NCI-H345 treated with DMSO at 0.1 percent for 48 hours (cell line): ENCODE data around the gene HRCT1.
"Not testable (repeated sequence)": the region's sequence is repeated elsewhere in the genome, so short reads cannot be mapped to it uniquely, and the experiment has no call there.

Experiments used
- DNase-seq: peaks from one replicate; lab custom pipeline; 2025; ENCODE audit not compliant: unreplicated experiment; lab: John Stamatoyannopoulos, UW

Gene HRCT1

DNA sequence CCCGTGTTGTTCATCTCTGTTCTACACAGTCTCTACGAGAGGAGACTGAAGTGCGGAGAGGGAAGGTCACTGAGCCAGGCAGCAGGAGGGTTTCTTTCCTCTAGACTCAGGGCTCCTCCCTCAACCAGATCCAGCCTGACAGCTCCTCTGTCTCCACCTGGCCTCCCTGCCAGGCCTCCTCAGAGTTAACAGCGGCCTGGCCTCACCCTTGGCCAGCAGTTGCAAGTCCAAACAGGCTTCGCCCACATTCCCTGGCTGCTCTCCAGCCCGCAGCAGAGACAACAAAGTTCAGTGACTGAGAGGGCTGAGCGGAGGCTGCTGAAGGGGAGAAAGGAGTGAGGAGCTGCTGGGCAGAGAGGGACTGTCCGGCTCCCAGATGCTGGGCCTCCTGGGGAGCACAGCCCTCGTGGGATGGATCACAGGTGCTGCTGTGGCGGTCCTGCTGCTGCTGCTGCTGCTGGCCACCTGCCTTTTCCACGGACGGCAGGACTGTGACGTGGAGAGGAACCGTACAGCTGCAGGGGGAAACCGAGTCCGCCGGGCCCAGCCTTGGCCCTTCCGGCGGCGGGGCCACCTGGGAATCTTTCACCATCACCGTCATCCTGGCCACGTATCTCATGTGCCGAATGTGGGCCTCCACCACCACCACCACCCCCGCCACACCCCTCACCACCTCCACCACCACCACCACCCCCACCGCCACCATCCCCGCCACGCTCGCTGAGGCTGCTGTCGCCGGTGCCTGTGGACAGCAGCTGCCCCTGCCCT is at the start of gene HRCT1:
TSS of gene HRCT1 (plus strand) at position 291 of the 768 bp plus-strand sequence. CDS start at position 377, 86 bp downstream.
- DNase-seq: peak; percentile 25

DNA sequence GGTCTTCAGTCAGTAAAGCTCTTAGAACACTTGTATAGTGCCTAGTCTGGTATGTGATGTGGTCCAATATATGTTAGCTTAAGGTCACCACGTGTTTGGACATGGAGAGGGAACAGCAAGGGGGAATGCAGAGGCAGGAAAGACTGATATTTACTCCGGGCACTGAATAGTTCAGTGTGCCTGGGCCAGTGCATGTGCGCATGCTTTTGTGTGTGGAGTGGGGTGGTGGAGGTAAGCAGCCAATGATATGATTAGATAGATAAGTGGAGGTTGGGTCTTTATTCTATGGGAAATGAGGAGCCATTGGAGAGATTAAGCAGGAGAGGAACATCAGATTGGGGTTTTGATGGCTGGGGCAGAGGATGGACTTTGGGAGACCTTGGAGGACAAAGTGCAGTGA is 49.8 kb upstream of the HRCT1 start:
- DNase-seq: no peak

DNA sequence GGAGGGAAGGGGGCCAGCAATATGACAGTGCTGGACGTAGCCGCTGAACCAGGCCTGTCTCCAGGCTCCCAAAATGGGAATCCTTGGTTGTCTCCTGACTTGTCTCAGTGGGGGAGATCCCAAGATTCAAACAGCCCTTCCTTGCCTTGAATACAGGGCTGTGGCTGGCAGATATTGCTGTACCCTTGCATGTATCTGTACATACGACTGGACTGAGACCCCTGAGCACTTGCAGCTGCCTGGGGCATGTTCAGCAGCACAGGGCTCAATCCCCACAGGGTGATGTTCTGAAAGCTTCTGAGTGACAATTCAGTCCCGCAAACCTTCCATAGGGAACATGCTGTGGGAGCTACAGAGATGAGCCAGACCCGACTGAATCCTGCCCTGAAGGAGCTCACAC is 49.1 kb upstream of the HRCT1 start:
- no peak for DNase-seq

DNA sequence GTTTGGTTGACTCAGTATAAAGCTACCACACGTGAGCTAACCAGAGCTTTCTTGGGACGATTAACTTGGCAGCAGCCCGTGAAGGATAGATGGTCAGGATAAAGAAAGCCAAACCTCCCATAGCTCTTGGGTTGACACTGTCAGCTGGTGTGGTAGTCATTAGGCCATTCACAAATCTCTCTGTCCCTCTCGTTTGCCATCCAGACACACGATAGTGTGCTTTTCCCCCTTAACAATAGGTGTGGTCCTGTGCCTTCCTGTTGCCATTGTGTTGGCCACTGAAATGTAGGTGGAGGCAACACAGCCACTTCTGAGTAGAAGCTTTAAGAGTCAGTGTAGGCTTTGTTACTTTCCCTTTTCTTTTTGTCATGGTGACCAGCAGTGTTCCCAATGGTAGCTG is 47.5 kb upstream of the HRCT1 start:
- no peak for DNase-seq

DNA sequence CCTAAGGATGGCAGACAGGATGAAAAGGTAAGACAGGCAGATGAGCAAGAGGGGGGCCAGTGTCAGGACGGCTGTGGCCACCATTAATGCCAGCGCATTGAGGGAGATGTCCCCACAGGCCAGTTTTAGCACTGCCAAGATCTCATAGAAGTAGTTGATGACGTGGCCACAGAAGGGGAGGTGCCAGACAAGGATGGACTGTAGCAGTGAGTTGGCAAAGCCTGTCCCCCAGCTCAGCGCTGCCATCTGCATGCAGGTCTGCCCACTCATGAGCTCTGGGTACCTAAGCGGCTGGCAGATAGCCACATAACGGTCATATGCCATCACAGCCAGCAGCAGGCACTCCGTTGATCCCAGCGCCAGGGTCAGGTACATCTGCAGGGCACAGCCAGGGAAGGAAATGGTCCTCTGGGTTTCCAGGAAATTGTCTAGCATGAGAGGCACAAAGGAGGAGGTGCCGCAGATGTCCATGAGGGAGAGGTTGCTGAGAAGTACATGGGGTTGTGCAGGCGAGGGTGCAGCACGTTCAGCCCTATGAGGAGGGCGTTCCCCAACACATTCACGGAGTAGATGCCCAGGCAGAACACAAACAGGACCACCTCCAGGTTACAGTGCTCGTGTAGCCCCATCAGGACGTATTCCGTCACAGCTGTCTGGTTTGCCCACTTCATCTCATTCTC is 46.6 kb upstream of the HRCT1 start:
- no peak for DNase-seq

DNA sequence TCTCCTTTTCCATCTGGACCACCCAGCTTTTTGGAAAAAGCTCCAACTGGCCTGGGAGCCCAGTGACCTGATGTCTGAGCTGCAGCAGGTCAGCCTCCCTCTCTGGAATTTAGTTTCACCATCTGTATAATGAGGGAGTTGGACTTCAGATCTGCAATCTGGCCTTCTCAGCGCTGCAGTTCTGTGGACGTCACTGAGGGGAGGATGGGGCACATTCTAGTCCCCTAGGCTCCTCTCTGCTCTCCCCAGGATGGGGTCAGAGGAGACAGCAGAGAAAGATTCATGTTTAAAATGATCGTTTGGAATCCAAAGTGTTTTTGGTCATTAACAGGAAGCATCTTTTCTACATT is 46.0 kb upstream of the HRCT1 start:
- DNase-seq: no peak

DNA sequence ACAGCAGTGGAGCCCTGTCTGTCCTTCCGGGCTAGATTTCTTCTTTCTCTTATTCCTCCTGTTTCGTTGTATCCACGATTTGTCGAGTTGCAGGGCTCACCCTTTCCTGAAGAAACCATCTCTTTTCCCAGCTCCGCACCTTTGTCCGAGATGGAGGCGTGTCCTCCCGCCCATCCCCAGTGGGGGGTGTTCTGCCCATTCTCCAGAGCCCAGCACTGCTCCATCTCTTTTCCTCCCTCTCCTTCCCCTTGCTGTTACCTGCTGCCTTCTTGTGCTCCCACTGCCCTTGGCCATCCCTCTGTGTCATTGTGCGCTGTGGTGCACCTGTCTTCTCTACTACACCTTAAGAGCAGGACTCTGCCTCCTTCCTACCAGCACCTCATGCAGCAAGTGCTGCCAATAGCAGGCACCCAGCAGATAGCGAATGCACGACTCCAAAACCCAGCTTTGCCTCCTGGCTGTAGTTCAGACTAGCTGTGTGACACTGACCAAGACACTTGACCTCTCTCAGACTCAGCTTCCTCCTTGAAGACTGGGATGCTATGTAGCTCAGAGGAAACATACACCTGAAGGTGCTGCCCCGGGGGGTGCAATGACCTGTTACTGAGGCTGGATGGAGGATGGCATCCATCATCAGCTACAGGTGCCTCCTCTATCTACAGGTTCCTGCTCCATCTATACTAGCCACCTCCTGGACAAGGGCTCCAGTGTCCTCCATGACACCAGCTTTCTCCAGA is 44.7 kb upstream of the HRCT1 start:
- no peak for DNase-seq

DNA sequence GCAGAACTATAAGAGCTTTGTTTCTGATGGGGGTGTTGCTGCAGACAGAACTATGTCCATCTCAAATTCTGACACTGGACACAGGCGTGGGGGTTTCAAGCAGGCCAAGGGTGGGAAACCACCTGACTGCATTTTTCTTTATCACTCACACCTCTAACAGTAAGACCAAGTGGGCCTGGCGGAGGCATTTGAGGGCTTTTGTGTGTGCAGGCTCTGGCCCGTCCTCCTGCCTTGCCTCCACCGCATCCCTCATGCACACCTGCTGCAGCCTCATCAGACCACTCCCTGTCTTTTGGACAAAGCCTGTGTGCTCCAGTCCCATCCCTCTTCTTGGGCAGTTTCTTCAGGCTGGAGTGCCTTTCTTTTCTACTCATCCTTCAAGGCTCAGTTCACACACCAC is 43.7 kb upstream of the HRCT1 start:
- no peak for DNase-seq

DNA sequence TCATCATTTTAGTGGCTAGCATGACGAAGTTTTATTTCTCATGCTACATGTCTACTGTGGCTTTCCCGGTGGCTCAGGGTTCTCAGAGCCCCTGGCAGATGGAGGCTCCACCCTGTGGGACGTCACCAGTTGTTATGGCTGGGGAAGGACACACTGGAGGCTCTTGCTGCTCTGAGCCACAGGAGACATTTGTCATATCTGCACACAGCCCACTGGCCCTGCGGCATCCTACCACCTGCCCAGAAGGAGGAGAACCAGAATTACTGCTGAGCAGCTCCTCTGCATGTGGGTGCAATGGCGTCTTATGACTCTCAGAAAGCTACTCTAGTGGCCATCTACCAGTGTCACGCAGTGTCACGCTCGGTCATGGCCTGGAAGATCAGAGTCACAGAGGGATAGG is 42.4 kb upstream of the HRCT1 start:
- no peak for DNase-seq

DNA sequence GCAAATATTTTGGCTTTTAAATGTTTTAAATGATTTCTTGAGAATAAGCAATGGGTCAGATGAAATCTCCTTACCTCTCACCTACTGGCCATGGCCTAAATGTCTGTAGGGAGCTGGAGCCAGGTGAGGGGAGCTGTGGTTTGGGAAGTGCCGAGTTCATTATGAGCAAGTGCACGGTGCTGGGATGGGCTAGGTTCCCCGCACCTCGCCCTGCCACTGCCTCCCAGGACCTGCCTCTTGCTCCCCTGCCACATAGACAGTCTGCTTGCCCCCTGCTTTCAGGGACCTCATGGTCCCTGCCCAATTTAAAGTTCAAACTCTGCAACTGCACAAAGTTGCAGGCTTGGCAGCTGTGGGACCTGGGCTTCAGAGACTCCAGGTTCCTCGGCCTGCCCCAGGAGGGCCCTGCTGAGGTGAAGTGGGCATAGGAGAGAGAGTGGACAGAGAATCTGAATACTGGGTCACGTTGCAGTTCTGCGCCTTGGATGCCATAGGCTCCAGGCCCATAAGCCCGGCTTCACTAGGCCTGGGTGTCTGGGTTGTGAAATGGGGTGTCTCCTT is 41.2 kb upstream of the HRCT1 start:
- DNase-seq: no peak

DNA sequence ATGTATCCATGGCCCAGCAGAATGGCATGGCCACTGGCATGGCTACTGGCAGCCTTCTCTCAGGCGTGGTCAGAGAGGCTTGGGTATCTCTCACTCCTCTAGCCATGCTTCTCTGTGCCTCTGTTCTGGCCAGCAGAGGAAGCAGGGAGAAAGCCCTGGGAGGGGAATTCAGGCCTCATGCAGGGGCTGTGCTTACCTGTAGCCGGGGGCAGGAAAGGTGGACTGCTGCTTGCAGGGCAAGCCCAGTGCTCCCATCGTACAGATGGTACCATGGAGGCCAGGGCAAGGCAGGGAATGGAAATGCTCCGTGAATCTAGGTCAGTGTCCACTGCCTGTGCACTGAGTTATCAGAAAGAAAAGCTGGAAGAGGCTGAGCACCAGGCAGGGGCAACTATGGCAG is 38.5 kb upstream of the HRCT1 start:
- no peak for DNase-seq

DNA sequence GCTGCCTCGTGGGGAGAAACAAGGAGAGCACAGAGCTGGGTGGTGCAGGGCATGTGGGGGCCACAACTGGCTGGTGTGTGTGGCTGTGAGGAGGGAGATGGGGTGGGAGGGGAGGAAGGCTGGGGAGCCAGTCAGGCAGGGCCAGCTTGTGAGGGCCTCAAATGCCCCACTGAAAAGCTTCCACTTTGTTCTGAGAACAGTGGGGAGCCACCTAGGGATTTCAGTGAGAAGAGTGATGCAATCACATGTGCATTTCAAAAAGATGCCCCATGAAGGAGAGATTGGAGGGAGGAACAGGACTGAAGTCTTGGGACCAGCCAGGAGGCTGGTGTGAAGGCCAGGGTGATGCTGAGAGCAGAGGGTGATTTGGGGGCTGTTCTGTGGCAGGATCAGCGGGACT is 37.1 kb upstream of the HRCT1 start:
- no peak for DNase-seq

DNA sequence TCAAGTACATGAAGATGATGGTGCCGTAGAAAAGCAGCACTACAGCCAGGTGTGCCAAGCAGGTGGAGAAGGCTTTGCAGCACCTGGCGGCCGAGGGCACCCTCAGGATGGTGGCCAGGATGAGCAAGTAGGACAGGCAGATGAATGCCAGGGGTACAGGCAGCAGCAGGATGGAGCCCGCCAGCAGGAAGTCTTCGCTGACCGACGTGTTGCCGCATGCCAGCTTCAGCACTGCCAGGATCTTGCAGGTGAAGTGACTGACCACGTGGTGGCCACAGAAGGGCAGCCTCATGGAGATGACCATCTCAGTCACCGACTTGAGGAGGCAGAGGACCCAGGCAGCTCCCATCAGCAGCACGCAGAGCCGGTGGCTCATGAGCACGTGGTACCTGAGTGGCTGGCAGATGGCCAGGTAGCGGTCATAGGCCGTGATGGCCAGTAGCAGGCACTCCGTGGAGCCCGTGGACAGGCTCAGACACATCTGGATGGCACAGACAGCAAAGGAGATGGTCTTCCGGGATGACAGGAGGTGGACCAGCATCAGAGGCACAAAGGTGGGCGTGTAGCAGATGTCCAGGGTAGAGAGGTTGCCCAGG is 36.3 kb upstream of the HRCT1 start:
- DNase-seq: no peak

DNA sequence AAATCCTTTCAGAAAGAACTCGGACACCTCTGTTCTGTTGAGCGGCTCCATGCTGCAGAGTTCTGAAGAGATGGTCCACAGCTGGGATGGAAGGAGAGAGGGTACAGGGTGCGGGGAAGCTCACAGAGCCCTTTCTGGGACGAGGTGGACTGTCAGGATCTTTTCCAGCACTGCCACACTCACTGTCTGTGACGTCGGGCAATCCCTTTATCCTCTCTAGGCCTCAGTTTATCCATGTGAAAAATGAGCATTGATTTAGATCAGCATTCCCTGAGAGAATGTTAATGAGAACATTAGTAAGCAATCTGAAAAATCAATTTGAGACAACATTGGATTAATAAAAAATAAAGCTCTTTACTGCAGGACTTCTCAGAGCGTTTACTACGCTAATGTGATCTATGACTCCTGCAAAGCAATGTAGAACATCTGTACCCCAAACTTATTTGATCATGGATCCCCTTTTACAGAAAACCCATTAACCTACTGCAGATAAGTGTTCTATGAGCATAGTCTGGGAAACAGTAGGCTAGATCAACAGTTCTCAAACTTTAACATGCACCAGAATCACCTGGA is 35.6 kb upstream of the HRCT1 start, which contains the start of gene OR13J1:
TSS of gene OR13J1 (minus strand) at position 51 of the 573 bp plus-strand sequence. CDS start at position 51, 0 bp downstream.
- no peak for DNase-seq

DNA sequence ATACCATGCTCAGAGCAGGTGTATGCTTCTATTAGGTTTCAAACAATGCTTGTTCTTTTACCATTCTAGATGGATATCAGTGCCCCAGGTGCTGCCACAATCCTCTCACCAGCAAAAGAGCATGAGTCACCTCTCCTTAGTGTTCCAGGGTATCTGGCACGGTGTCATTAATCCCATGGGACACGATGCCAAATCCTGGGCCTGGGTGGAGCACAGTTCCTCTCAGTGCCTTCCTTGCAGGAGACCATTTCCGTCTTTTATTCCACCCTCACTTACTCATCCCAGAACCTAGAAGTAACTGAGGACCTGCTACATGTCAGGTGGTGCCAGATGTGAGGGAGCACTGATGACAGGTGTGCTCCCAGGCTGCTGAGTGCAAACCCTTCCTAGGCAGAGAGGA is 34.5 kb upstream of the HRCT1 start:
- no peak for DNase-seq

DNA sequence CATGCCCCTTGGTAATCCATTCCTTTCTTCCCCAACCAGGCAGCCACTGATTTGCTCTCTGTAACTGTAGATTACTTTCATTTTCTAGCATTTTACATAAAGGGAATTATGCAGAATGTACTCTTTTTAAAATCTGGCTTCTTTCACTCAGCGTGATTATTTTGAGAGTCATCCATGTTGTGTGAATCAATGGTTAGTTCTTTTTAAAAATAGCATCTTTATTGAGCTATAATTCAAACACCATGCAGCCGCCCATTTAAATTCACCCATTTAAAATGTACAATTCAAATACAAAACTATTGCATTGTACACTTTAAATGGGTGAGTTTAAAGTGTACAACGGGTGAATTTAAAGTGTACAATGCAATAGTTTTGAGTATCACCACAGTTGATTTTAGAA is 33.5 kb upstream of the HRCT1 start:
- DNase-seq: no peak

DNA sequence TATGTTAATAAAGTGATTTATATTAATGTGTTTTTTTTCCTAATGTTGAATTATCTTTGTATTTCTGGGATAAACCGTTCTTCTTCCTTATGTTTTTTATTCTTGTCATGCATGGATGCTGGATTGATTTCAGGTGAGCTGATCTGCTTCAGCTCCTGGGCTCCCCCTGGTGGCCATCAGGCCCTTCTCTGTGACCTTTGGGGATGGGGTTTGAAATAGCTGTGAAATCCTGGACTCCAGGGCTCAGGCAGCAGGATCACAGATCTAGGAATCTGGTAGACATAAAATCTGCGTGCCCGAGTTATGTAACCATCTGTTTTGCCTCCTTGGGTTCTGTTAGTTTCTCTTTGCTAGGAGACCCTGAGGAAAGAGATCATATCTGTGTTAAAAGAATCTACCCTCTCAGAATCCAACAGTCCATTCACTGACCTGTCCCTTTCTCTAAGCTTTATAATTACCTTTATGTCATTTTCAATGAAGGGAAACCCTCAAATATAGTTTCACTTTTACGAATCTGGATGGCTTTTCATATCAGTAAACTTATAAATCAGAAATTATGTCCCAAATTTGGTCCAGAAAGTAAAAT is 23.6 kb upstream of the HRCT1 start:
- DNase-seq: peak; percentile 75

DNA sequence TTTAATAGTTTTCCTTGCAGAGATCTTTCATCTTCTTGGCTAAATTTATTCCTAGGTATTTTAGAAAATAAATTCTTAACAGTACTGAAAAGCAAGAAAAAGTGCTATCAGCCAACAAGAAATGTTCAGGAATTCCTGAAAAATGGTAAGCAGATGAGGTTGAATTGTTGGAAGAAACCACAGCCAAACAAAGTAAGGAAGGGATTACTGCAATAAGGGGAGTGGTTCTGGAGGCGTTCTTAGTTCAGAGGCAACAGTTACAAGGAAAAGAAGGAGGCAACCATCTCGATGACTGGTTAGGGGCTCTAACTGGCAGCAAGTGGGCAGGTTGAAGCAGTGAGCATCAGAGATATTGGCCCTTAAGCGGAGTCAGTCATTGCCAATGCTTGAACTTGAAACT is 23.0 kb upstream of the HRCT1 start:
- DNase-seq: no peak

DNA sequence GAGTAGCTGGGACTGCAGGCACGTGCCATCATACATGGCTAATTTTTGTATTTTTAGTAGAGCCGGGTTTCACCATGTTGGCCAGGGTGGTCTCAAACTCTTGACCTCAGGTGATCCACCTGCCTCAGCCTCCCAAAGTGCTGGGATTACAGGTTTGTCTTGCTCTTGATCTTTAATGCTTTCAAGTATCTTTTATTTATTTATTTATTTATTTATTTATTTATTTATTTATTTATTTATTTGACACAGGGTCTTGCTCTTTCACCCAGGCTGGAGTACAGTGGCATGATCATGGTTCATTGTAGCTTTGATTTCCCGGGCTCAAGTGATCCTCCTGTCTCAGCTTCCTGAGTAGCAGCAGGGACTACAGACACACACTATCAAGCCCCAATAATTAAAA is 21.1 kb upstream of the HRCT1 start:
- not testable (repeated sequence) for DNase-seq

DNA sequence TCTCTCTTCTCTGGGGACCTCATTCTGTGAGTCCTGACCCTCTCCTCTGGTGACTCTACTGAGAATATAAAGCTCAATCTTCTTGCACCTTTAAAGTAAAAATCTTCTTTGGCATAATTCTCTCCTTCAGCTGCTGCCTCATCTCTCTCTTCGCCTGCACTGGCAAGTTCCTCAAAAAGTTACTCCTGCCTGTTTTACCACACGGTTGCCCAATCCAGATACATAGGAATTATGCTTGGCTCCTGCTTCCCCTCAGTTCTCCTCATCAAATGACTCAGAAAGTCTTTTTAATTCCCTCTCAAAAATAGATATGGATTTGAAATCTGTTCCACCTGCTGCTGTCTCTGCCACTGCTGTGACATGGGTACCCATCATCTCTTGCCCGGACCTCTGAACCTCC is 14.4 kb upstream of the HRCT1 start:
- DNase-seq: no peak

DNA sequence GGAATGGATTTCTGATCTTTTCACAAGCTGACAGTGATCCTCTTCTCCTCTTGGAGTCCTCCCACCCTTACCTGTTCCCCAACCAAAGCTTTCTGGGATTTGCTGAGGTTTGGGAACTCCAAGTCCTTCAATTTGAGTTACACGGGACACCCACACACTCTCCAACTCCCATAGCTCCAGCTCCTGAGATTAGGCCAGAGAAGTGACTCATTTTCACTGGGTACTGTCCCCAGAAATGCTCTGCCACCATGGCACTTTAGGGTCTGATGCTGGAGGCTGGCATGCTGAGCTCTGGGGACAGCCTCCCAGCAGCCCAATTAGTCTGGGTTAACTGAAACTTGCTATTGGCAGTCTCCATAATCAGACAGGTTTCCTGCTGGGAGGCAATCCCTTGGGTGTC is 14.0 kb upstream of the HRCT1 start:
- no peak for DNase-seq
